ENCODE measurements around the gene LMF1. TPM values are rescaled to one million over a fixed set of nuclear protein-coding genes. Genes with fewer than 3 reads are reported as not detected.
A peak's percentile ranks its signal among the peaks of the same experiment; 100 is the strongest.

Gene LMF1
- total and polyA plus RNA-seq, 2 of the 8 experiments (the other 6 are each of a cell fraction or from before 2014, with no cell fraction given), result 3.5 to 9.1 TPM

DNA sequence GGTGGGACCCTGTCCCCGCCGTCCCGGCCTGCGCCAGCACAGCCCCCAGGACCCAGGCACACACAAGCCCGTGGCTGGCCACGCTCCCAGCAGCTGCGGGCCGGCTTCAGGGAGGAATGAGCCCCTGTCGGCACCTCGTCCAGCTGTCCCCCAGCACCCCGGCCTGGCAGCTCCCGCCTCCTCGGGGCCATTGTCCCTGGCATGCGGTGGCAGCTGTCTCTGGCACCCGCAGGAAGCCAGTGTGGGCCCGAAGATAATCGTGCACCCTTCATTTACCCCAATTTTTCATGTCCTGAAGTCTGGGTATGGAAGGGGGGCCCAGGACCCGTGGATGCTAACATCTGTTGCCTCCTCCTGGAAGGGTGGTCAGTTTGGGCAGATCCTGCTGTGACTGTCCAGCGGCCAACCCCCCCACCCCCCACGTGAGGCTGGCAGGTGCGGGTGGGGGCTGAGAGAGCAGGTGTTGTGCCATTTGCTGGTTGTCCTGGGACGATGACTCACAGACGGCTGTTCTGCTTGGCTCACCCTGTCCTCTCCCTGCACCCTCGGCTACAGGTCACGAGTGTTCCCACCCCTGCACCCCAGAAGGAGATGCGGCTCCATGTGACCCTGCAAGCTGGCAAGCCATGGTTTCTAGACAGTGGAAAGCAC is 4.0 kb upstream of the LMF1 start:
- Histone ChIP-seq H2BK120ac (replicated peaks; ENCODE audit: low read depth, low read length) (no peak overlapping the region), H3K23me2 (ENCODE audit: low read depth, low read length) (peaks cover 11% of the 10 kb centered on the region; the same call in 1 of the 2 replicates), H2AFZ (ENCODE audit: low read length) (no peak overlapping the region), H3K27me3 (replicated peaks in 1 of 4; ENCODE audit: control insufficient read depth in 3 of 4, extremely low read depth in 1 of 4, insufficient read depth in 3 of 4, low read length in 3 of 4) (peaks cover 7 to 42% (median 22%) of the 10 kb centered on the region in 4 experiments), H3K36me3 (ENCODE audit: control insufficient read depth in 2 of 4, insufficient read depth in 4 of 4, low read length in 3 of 4) (no peaks in the 10 kb centered on the region), H2BK12ac (ENCODE audit: low read depth, low read length) (no peak overlapping the region), H3K9ac (replicated peaks in 1 of 4; ENCODE audit: extremely low read depth in 1 of 4, low read depth in 3 of 4, low read length in 3 of 4) (no peak overlapping the region), H3K14ac (ENCODE audit: insufficient read length) (no peak overlapping the region), H4K91ac (replicated peaks; ENCODE audit: insufficient read length, low read length) (no peak overlapping the region), H3K9me3 (ENCODE audit: insufficient read depth in 2 of 2, low read depth in 1 of 2, low read length in 1 of 2) (no peaks in the 10 kb centered on the region), H3K4ac (replicated peaks; ENCODE audit: insufficient read length, low read depth, low read length) (no peak overlapping the region), H2BK15ac (ENCODE audit: low read length) (no peak overlapping the region), H3K27ac (ENCODE audit: low read depth, low read length) (no peak overlapping the region), H4K5ac (ENCODE audit: insufficient read length, low read depth, low read length) (no peak overlapping the region), H3K18ac (ENCODE audit: extremely low read depth, low read length) (no peak overlapping the region), H4K20me1 (replicated peaks in 1 of 2; ENCODE audit: control insufficient read depth in 1 of 2, insufficient read depth in 2 of 2, low read length in 2 of 2) (peaks cover 0 to 7% of the 10 kb centered on the region in 2 experiments), H3K4me3 (ENCODE audit: extremely low read depth in 1 of 4, insufficient read depth in 2 of 4, low read depth in 3 of 4, low read length in 4 of 4) (no peak overlapping the region), H4K8ac (ENCODE audit: extremely low read depth, insufficient read depth, low read length) (peak overlapping the region; percentile 25; the same call in 1 of the 2 replicates), H3K79me1 (ENCODE audit: low read depth, low read length) (no peaks in the 10 kb centered on the region; the same call in 1 of the 2 replicates), H2BK20ac (ENCODE audit: low read length) (no peak overlapping the region), H3K4me1 (replicated peaks in 1 of 4; ENCODE audit: control insufficient read depth in 3 of 4, insufficient read depth in 4 of 4, low read length in 3 of 4) (peaks cover 0 to 10% (median 7%) of the 10 kb centered on the region in 4 experiments; a peak in 6 of 7 replicates), H3K56ac (replicated peaks; ENCODE audit: insufficient read length, low read depth, low read length) (no peak overlapping the region), H3K23ac (ENCODE audit: insufficient read length) (no peak overlapping the region), H3K79me2 (ENCODE audit: control insufficient read depth in 1 of 2, insufficient read depth in 2 of 2, low read length in 2 of 2) (no peaks in the 10 kb centered on the region), H2AK5ac (ENCODE audit: low read depth, low read length) (no peak overlapping the region), H2BK5ac (ENCODE audit: low read depth, low read length) (no peak overlapping the region), H3K4me2 (ENCODE audit: insufficient read depth in 1 of 2, low read depth in 2 of 2, low read length in 2 of 2) (no peak overlapping the region)
- ChIA-PET CTCF (ENCODE audit: partially characterized antibody) (no interaction called here), POLR2A (ENCODE audit: partially characterized antibody) (no interaction called here)
- 87% methylated on average over 22 of the region's 26 CpGs; no CpG with 5 or more reads in 1 of the 2 experiments for WGBS, 2 experiments (ENCODE audit: extremely low coverage in 1 of 2, insufficient coverage in 1 of 2, insufficient read length in 1 of 2, insufficient replicate concordance in 2 of 2, low coverage in 1 of 2, low lambda C conversion rate in 2 of 2, missing lambda C conversion rate in 1 of 2)
- no peak for DNase-seq (ENCODE audit: low read depth in 1 of 2, low spot score in 2 of 2)
- no peak for FAIRE-seq
- TF ChIP-seq CBX8 (IDR thresholded peaks at IDR 0.05; ENCODE audit: borderline replicate concordance, low read depth, low read length) (no peak), KDM1A (IDR thresholded peaks at IDR 0.05; ENCODE audit: borderline replicate concordance, low read length) (no peak), ASH2L (IDR thresholded peaks at IDR 0.05; ENCODE audit: low read length) (no peak), TAF1 (IDR thresholded peaks at IDR 0.05; ENCODE audit: low read depth, low read length) (no peak), SIN3A (conservative IDR thresholded peaks at IDR 0.05 in 1 of 2, IDR thresholded peaks at IDR 0.05 in 1 of 2; ENCODE audit: low read depth in 1 of 2, low read length in 2 of 2) (no peak), RNF2 (IDR thresholded peaks at IDR 0.05; ENCODE audit: borderline replicate concordance, low read depth, low read length, missing control alignments, poor library complexity, severe bottlenecking) (no peak), HDAC6 (IDR thresholded peaks at IDR 0.05; ENCODE audit: low read depth, low read length) (no peak)
- TF ChIP-seq, protein P1, sequence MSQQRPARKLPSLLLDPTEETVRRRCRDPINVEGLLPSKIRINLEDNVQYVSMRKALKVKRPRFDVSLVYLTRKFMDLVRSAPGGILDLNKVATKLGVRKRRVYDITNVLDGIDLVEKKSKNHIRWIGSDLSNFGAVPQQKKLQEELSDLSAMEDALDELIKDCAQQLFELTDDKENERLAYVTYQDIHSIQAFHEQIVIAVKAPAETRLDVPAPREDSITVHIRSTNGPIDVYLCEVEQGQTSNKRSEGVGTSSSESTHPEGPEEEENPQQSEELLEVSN (IDR thresholded peaks at IDR 0.05), result no peak

All from H1 (cell line).